GM18499 (cell line): Measurements from ENCODE around the gene OSGIN1.
"Not testable (repeated sequence)": the region's sequence is repeated elsewhere in the genome, so short reads cannot be mapped to it uniquely, and the experiment has no call there.

Experiments
- ATAC-seq: cut with Tn5 transposase; IDR thresholded peaks from one replicate; pipeline ENCODE4 v1.9.1; 2021; ENCODE audit warnings: moderate number of reproducible peaks; ENCODE audit not compliant: insufficient read depth, unreplicated experiment

The OSGIN1 gene

GRCh38 chr16:83940119-83940518 lies 12.9 kb upstream of the OSGIN1 start:
- ATAC-seq, result no peak

DNA sequence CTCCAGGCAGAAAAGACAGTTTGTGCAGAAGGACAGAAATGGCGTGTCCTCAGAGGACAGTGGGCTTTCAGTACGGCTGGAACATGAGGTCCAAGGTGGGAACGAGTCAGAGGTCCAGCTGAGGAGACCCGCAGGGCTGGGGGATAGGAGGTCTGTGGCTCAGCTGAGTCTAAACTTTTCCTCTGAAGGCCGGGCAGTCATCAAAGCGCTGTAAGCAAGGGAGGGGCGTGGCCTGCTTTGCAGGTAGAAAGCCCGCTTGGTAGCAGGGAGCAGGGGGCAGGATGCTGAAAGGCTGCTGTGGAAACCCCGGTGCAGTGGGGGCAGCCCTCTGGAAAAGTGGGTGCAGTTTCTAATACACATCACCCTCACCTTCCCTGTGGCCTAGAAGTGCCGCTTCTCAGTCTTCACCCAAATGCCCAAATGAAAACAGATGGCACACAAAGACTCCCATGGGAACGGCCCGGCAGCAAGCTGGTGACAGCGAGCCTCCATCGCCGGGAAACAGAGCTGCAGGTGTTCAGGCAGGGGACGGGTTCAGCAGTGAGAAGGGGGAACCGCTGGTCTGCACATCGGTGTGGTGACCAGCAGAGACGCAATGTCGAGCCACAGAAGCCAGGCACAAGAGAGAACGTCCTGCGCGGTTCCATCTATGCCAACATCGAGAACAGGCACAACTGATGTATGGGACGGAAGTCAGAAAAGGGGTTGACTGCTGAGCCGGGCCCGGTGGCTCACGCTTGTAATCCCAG lies 12.2 kb upstream of the OSGIN1 start:
- ATAC-seq, result no peak

DNA sequence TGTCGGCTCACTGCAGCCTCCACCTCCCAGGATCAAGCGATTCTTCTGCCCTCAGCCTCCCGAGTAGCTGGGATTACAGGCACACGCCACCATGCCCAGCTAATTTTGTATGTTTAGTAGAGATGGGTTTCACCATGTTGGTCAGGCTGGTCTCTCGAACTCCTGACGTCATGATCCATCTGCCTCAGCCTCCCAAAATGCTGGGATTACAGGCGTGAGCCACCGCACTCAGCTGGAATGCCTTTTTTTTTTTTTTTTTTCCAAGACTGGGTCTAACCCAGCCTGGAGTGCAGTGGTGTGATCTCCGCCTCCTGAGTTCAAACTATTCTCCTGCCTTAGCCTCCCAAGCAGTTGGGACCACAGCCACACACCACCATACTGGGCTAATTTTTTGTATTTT lies 11.5 kb upstream of the OSGIN1 start:
- not testable (repeated sequence) for ATAC-seq

DNA sequence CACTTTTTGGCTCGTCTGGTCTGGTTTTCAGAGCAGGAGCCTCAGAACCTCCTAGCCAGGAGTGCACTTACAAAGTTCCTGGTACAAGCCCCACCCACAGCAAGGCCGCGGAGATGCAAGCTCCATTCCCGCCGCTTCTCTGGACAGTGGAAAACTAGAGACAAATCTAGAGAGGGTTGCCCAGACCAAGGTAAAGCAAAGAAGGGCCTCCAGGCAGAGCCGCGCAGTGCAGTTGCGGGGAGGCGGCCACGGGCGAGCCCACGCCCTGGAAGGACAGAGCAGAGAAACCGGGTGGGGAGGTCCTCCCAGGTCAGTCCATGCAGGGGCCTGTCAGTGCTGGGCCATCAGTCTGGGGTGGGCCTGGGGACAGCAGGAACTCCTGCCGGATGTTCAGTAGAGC lies 11.0 kb upstream of the OSGIN1 start:
- ATAC-seq, result no peak

DNA sequence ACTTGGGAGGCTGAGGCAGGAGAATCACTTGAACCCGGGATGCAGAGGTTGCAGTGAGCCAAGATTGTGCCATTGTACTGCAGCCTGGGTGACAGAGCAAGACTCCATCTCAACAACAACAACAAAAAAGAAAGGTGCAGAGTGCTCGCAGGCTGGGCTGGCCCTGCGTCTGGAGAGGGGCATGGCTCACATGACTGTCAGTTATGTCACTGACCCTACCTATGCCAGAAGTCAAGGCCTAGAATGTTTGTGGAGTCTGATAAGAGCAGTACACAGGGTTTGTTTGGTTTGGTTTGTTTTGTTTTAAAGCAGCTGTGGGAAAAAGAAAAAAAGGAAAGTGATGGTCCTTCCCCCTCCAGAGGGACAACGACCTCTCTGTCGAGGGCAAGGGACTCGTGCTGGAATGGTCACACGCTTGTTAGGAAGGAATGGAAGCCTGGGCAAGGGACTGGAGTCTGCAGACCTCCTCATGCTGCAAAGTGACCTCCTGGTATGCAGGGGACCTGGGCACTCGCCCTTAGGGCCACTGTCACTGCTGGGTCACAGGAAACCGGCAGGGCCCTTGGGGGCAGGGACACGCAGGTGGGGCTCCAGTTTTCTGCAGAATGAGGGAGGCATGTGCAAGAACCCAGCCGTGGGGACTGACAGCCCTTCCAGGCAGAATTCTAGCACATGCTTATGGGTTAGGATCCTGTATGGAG lies 10.1 kb upstream of the OSGIN1 start:
- no peak for ATAC-seq

DNA sequence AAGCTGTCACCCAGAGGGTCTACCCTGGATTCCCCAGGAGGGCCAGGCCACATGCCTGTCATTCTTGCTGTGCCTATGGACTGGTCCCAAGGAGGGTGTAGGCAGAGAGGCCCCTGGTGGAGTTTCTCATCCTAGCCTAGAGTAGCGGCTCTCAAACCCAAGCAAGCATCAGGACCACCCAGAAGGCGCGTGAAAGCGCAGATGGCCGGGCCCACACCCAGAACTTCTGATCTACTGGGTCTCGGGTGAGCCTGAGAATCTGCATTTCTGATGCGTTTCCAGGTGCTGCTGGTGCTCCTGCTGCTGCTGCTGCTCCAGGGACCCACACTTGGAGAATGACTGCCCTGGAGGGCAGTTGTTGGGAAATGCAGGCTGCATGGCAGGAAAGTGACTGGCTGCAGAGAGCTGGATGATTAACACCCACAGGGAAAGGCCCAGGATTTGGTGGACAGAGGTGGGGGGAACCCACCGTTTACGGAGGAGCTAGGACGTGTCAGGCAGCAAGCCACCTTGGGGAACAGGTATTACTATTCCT lies 9.5 kb upstream of the OSGIN1 start:
- no peak for ATAC-seq

DNA sequence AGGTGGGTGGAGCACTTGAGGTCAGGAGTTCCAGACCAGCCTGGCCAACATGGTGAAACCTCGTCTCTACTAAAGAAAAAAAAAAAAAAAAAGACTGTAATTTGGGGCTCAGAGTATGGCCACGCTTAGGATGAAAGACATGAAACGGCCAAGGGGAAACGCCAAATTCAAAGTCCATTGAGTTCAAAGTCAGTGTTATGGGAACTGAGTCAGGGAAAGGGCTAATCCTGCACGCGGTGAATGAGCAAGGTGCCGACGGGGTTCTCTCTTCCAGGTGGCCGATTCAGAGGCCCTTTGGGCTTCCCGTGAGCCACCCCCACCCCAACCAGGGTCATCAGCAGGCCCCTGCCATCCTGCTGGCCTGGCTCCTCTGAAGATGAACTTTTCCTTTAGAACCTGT lies 7.5 kb upstream of the OSGIN1 start:
- ATAC-seq, result no peak

- no peak for ATAC-seq
These were observed 6.8 kb upstream of the OSGIN1 start for GRCh38 chr16:83946154-83946780.

DNA sequence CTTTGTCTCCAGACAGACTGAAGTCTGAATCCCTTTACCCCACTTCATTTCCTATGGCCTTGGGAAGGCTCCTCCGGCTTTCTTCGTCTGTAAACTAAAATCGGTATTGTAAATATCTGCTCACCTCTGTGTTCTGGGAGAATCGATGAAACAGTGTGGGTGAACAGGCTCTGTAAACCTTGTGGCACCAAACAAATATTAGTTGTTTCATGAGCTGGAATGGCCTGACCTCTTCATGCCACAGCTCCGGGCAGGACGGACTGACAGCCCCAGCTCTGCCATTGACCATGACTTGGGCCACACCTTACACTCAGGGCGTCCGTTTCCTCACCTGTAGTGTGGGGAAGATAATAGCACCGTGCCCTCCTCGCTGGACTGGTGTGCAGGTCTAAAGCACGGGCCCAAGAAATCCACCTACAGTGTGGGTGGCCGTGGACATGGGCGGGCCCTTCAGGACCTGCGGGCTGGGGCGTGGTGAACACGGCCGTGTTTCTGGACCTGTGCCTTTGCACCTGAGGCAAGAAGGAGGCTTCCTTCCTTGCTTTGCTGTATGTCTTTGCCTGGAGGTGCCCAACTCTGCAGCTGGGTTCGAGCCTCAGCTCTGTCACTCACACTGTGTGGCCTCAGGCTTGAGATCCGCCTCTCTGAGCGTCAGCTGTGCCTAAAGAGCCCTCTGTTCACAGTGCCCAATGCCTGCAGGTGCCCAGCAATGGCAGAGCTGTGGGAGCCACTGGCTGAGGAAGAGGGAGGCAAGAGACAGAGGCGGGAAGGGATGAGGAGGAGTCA lies 6.1 kb upstream of the OSGIN1 start:
- no peak for ATAC-seq

DNA sequence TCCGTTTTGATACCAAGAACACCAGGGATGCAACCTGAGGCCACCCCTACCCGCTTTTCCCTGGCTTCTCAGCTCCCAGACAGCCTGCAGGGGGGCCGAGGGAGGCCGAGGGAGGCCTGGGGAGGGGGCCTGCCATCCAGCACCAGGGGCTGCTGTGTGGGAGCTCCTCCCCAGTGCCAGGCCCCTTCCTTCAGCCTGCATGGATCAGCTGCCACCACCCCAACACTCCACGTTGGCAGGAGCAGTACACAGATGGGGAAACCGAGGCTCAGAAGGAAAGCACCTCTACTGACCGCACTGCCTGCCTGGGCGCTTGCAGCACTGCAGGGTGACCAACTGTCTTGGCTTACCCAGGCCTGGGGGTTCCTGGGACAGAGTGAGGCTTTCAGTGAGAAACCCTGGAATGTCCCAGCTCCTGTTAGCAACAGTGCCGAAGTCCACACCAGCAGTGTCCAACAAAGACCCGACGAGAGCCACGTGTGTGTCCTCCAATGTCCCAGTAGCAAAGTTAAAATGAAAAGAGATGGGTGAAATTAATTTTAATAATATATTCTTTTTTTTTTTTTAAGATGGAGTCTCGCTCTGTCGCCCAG lies 5.3 kb upstream of the OSGIN1 start:
- ATAC-seq, result no peak

DNA sequence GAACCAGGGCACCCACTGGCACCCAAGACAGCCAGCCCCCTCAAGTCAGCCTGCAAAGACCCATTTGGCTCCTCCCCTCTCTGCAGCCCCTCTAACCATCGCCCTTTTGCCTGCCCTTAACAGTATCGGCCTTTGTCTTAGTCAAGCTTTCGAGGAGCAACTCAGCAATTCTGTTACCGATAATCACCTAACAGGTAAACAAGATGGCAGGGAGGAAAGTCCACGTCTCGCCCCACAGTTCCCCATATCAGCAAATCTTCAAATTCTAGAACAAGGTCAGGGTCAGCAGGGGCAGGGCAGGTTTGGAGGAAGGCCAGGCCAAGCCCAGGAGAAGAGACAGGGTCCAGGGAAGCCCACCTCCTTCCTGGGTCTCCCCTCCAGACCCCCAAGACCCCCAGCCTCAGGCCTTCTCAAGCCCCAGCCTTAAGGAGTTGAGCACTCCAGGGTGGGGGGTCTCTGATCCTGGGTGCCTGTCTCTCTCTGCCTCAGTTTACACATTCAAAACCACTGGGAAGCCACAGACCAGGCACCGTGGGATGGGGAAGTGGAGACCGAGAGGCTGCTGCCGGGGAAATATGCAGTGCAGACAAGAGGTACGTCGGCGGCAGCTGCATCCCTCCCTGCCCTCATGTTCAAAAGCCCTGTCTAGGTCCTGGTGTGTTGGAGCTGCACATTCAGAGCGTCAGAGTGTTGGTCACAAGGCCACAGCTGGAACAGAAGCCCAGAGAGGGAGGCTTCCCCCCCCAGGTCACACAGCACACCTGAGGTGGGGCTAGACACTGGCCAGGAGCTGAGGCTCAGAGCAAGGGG lies 3.9 kb upstream of the OSGIN1 start:
- no peak for ATAC-seq

DNA sequence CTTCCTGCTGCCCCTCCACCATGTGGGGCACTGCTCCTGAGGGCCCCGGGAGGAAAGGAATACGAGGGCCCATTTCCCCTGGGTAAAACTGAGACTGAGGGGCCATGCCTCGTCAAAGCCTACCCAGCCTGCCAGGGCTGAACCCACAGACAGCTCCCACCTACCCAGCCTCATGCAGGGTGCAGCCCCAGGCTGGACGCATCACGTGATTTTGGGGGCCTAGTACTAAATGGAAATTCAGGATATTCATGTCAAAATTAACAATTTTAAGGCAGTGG lies 3.4 kb upstream of the OSGIN1 start:
- no peak for ATAC-seq

- not testable (repeated sequence) for ATAC-seq
These were observed 2.1 kb upstream of the OSGIN1 start for GRCh38 chr16:83950862-83951399.

GRCh38 chr16:83951544-83951943 lies 1.5 kb upstream of the OSGIN1 start:
- no peak for ATAC-seq

GRCh38 chr16:83952587-83952939 lies 477 bp upstream of the OSGIN1 start:
- no peak for ATAC-seq

GRCh38 chr16:83953796-83954576 lies 946 bp downstream of the OSGIN1 start:
- ATAC-seq, result no peak

- ATAC-seq, result no peak
These were observed 1.6 kb downstream of the OSGIN1 start for GRCh38 chr16:83954577-83955016.
